ENCODE data around the gene YY1.

The YY1 gene

DNA sequence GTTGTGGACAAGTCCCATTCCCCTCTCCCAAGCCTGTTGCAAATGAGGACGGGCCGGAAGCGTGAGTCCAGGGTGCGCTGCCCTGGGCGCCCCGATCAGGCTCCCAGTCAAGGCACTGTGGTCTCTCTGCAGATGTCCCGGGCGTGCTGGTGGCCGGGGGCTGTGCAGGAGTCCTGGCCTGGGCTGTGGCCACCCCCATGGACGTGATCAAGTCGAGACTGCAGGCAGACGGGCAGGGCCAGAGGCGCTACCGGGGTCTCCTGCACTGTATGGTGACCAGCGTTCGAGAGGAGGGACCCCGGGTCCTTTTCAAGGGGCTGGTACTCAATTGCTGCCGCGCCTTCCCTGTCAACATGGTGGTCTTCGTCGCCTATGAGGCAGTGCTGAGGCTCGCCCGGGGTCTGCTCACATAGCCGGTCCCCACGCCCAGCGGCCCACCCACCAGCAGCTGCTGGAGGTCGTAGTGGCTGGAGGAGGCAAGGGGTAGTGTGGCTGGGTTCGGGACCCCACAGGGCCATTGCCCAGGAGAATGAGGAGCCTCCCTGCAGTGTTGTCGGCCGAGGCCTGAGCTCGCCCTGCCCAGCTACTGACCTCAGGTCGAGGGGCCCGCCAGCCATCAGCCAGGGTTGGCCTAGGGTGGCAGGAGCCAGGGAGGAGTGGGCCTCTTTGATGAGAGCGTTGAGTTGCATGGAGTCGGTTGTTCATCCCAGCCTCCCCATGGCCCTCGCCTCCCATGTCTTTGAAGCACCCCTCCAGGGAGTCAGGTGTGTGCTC is 90.5 kb downstream of the YY1 start:
- FAIRE-seq (no peak), DNase-seq (ENCODE audit: insufficient read length, low spot score) (no peak)

GRCh38 chr14:100330007-100330344 is 91.0 kb downstream of the YY1 start:
- DNase-seq (ENCODE audit: insufficient read length, low spot score) (no peak), FAIRE-seq (no peak)

GRCh38 chr14:100330388-100330931 is 91.5 kb downstream of the YY1 start:
- no peak for DNase-seq (ENCODE audit: insufficient read length, low spot score)
- FAIRE-seq, result no peak

- FAIRE-seq (no peak), DNase-seq (ENCODE audit: insufficient read length, low spot score) (no peak)
Measured at GRCh38 chr14:100332071-100332639, 93.2 kb downstream of the YY1 start.

Measured in HTR-8/SVneo (cell line).